Heart left ventricle (tissue), 13 donors: ENCODE results near the gene ZNF12.
"Not testable (repeated sequence)": the region's sequence is repeated elsewhere in the genome, so short reads cannot be mapped to it uniquely, and the experiment has no call there.

Source experiments
- POLR2A ChIP-seq, 2 donors: fragments of 450-650 bp; IDR thresholded peaks; one replicate each; pipeline ENCODE4 v1.6.1; 2017; ENCODE audit warnings: antibody characterized with exemption in 2 of 2, mild to moderate bottlenecking in 2 of 2, moderate library complexity in 2 of 2
- TF ChIP-seq, protein P1 (sequence below), 12 donors: fragments of 200-600 bp; sonication (generic) in 4 of 12; IDR thresholded peaks; one replicate each; pipeline versions ENCODE4 v1.5.0 to v1.8.0; 2018 to 2022; ENCODE audit warnings: antibody characterized with exemption in 12 of 12, mild to moderate bottlenecking in 5 of 12
- donor health status: ischemic (EF 13 %, LVEDD 7.1; RV severe dilation, severe dysfunction).
- donor health status: DM: no; HTN: yes; CAD: no.
- donor health status: DM: no; HTN: no; CAD: no.
- donor health status: ischemic (EF 25% LVEDD 6.9; RV normal size, moderate dysfunction).
- donor health status: ischemic (EF 25% LVEDD 5.7; RV mildly dilated, moderate dysfunction).
- donor health status: ischemic (EF 35%, LVEDD 5.7; RV mildly dilated, moderate dysfunction).
- donor health status: nonischemic (EF 11% LVEDD 7.7; RV severe dilation, severe dysfunction).
- donor health status: DM: yes; HTN: yes; CAD: no.
- donor health status: PGD.
- donor health status: ischemic (EF 29% LVEDD 5.4; RV normal size, mild dysfunction).
- donor health status: nonischemic (EF 23%, LVEDD 6.1; RV moderate dilation, normal function).

DNA sequence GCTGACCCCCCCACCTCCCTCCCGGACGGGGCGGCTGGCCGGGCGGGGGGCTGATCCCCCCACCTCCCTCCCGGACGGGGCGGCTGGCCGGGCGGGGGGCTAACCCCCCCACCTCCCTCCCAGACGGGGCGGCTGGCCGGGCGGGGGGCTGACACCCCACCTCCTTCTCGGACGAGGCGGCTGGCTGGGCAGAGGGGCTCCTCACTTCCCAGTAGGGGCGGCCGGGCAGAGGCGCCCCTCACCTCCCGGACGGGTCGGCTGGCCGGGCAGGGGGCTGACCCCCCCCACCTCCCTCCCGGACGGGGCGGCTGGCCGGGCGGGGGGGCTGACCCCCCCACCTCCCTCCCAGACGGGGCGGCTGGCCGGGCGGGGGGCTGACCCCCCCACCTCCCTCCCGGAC lies 35.9 kb downstream of the ZNF12 start:
- TF ChIP-seq, protein P1, sequence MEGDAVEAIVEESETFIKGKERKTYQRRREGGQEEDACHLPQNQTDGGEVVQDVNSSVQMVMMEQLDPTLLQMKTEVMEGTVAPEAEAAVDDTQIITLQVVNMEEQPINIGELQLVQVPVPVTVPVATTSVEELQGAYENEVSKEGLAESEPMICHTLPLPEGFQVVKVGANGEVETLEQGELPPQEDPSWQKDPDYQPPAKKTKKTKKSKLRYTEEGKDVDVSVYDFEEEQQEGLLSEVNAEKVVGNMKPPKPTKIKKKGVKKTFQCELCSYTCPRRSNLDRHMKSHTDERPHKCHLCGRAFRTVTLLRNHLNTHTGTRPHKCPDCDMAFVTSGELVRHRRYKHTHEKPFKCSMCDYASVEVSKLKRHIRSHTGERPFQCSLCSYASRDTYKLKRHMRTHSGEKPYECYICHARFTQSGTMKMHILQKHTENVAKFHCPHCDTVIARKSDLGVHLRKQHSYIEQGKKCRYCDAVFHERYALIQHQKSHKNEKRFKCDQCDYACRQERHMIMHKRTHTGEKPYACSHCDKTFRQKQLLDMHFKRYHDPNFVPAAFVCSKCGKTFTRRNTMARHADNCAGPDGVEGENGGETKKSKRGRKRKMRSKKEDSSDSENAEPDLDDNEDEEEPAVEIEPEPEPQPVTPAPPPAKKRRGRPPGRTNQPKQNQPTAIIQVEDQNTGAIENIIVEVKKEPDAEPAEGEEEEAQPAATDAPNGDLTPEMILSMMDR (IDR thresholded peaks at IDR 0.05), result not testable (repeated sequence)
- TF ChIP-seq POLR2A (IDR thresholded peaks at IDR 0.05), result not testable (repeated sequence)
